ENCODE results near the gene OGDHL. TPM values are rescaled to one million over a fixed set of nuclear protein-coding genes. Genes with fewer than 3 reads are reported as not detected.

The OGDHL gene
- total and polyA plus RNA-seq, 2 of the 13 experiments (the other 11 are each of a cell fraction or from before 2014, with no cell fraction given), result 3.0 to 9.8 TPM

DNA sequence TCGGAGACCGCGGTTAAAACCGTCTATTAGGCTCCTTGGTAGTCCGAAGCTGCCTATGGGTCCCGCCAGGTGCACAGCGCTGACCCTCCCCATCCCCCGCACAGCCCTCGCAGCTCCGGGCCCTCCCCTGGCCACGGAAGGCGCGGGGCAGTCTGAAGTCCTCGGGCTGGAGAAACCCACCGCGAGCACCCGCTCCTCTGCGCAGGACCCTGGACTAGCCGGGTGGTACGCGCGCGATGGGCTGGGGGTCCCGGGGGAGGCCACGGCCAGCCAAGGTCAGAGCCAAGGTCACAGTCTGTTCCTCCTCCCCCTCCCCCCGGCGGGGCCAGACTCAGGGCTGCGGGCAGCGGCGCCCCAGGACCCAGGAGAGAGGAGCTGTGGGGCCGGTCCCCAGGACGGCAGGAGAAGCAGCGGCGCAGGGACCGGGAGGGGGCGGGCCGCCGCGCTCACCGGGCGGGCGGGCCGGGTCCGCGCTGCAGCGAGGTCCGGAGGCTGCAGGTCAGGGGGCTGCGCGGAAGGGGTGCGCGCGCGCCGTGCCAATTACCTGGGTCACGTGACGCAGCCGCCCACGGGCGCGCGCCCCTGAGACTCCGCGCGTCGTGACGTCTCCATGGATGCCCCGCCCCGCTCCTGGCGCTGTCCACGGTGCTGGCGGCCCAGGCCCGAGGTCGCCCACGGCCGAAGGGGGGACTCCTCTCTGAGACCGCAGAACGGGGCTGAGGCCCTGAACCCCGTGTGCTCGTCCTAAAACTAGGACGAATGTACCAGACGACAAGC is at the start of gene OGDHL (continued):
- TF ChIP-seq, protein P1, sequence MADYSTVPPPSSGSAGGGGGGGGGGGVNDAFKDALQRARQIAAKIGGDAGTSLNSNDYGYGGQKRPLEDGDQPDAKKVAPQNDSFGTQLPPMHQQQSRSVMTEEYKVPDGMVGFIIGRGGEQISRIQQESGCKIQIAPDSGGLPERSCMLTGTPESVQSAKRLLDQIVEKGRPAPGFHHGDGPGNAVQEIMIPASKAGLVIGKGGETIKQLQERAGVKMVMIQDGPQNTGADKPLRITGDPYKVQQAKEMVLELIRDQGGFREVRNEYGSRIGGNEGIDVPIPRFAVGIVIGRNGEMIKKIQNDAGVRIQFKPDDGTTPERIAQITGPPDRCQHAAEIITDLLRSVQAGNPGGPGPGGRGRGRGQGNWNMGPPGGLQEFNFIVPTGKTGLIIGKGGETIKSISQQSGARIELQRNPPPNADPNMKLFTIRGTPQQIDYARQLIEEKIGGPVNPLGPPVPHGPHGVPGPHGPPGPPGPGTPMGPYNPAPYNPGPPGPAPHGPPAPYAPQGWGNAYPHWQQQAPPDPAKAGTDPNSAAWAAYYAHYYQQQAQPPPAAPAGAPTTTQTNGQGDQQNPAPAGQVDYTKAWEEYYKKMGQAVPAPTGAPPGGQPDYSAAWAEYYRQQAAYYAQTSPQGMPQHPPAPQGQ (CRISPR knock-in tag; IDR thresholded peaks at IDR 0.05; ENCODE audit: borderline replicate concordance), result no peak
- TF ChIP-seq SMARCC2 (IDR thresholded peaks at IDR 0.05), result no peak
- peak; percentile 96 for TF ChIP-seq ZNF431 (CRISPR knock-in tag; IDR thresholded peaks at IDR 0.05; ENCODE audit: borderline replicate concordance, low read depth)
- TF ChIP-seq ZNF549 (CRISPR knock-in tag; IDR thresholded peaks at IDR 0.05), result no peak
- TF ChIP-seq SAP130 (CRISPR knock-in tag; IDR thresholded peaks at IDR 0.05; ENCODE audit: low read depth), result peak; percentile 88
- no peak for TF ChIP-seq RBAK (CRISPR knock-in tag; IDR thresholded peaks at IDR 0.05)
- TF ChIP-seq, protein P2, sequence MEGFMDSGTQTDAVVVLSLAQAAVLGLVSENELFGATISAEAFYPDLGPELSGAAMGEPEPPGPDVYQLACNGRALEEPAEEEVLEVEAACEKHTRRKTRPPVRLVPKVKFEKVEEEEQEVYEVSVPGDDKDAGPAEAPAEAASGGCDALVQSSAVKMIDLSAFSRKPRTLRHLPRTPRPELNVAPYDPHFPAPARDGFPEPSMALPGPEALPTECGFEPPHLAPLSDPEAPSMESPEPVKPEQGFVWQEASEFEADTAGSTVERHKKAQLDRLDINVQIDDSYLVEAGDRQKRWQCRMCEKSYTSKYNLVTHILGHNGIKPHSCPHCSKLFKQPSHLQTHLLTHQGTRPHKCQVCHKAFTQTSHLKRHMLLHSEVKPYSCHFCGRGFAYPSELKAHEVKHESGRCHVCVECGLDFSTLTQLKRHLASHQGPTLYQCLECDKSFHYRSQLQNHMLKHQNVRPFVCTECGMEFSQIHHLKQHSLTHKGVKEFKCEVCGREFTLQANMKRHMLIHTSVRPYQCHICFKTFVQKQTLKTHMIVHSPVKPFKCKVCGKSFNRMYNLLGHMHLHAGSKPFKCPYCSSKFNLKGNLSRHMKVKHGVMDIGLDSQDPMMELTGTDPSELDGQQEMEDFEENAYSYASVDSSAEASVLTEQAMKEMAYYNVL (CRISPR knock-in tag; IDR thresholded peaks at IDR 0.05; ENCODE audit: borderline replicate concordance), result peak; percentile 81; the same call in 1 of the 2 replicates
- 0 out of 2 replicates have a peak, but pooled peaks have one; percentile 62 for TF ChIP-seq ZNF615 (CRISPR knock-in tag; IDR thresholded peaks at IDR 0.05; ENCODE audit: borderline replicate concordance)
- peak; percentile 49; the same call in 1 of the 2 replicates for TF ChIP-seq NFYC (CRISPR knock-in tag; IDR thresholded peaks at IDR 0.05)
- peak; percentile 97 for TF ChIP-seq ZNF30 (CRISPR knock-in tag; IDR thresholded peaks at IDR 0.05)
- TF ChIP-seq, protein P3, sequence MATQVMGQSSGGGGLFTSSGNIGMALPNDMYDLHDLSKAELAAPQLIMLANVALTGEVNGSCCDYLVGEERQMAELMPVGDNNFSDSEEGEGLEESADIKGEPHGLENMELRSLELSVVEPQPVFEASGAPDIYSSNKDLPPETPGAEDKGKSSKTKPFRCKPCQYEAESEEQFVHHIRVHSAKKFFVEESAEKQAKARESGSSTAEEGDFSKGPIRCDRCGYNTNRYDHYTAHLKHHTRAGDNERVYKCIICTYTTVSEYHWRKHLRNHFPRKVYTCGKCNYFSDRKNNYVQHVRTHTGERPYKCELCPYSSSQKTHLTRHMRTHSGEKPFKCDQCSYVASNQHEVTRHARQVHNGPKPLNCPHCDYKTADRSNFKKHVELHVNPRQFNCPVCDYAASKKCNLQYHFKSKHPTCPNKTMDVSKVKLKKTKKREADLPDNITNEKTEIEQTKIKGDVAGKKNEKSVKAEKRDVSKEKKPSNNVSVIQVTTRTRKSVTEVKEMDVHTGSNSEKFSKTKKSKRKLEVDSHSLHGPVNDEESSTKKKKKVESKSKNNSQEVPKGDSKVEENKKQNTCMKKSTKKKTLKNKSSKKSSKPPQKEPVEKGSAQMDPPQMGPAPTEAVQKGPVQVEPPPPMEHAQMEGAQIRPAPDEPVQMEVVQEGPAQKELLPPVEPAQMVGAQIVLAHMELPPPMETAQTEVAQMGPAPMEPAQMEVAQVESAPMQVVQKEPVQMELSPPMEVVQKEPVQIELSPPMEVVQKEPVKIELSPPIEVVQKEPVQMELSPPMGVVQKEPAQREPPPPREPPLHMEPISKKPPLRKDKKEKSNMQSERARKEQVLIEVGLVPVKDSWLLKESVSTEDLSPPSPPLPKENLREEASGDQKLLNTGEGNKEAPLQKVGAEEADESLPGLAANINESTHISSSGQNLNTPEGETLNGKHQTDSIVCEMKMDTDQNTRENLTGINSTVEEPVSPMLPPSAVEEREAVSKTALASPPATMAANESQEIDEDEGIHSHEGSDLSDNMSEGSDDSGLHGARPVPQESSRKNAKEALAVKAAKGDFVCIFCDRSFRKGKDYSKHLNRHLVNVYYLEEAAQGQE (IDR thresholded peaks at IDR 0.05; ENCODE audit: borderline replicate concordance in 1 of 2, low read depth in 1 of 2, low read length in 2 of 2), result peak in 1 of 2 experiments; percentile 99
- no peak for TF ChIP-seq RBM22 (optimal IDR thresholded peaks at IDR 0.05; ENCODE audit: low read length)
- no peak for TF ChIP-seq HNRNPUL1 (IDR thresholded peaks at IDR 0.05; ENCODE audit: low read depth, low read length)
- TF ChIP-seq ZNF75D (CRISPR knock-in tag; IDR thresholded peaks at IDR 0.05; ENCODE audit: borderline replicate concordance), result peak; percentile 95
- TF ChIP-seq NR3C1 (CRISPR knock-in tag; IDR thresholded peaks at IDR 0.05), result no peak
- TF ChIP-seq ATF1 (CRISPR knock-in tag; IDR thresholded peaks at IDR 0.05), result no peak
- TF ChIP-seq, protein P4, sequence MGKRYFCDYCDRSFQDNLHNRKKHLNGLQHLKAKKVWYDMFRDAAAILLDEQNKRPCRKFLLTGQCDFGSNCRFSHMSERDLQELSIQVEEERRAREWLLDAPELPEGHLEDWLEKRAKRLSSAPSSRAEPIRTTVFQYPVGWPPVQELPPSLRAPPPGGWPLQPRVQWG (CRISPR knock-in tag; IDR thresholded peaks at IDR 0.05; ENCODE audit: borderline replicate concordance, low read depth), result no peak
- 0 out of 2 replicates have a peak, but pooled peaks have one; percentile 61 for TF ChIP-seq HMG20B (CRISPR knock-in tag; conservative IDR thresholded peaks at IDR 0.05)
- no peak for TF ChIP-seq ZNF10 (CRISPR knock-in tag; IDR thresholded peaks at IDR 0.05; ENCODE audit: borderline replicate concordance, low read depth)
